ENCODE results near the gene HELZ. TPM values are rescaled to one million over a fixed set of nuclear protein-coding genes. Genes with fewer than 3 reads are reported as not detected.

Gene HELZ
- total and polyA plus RNA-seq, 4 donors, result 14.6 to 71.6 (median 33.9) TPM

GRCh38 chr17:67238991-67239390 lies 6.0 kb downstream of the HELZ start:
- Histone ChIP-seq H3K36me3 (ENCODE audit: control insufficient read depth, insufficient read depth, low read length) (peaks cover 25% of the 10 kb centered on the region), H3K27me3 (ENCODE audit: control insufficient read depth, insufficient read depth, low read length) (no peaks in the 10 kb centered on the region), H3K27ac (ENCODE audit: low read depth, low read length) (no peak overlapping the region), H3K4me1 (ENCODE audit: control insufficient read depth, insufficient read depth, low read length) (no peaks in the 10 kb centered on the region), H3K9me3 (ENCODE audit: control insufficient read depth, insufficient read depth, low read length) (no peaks in the 10 kb centered on the region), H3K4me3 (ENCODE audit: low read depth, low read length) (no peak overlapping the region)
- WGBS (ENCODE audit: insufficient coverage), result 96% methylated on average over 5 of the region's 5 CpGs
- no peak for DNase-seq (ENCODE audit: low read depth in 4 of 6, low spot score in 6 of 6)

GRCh38 chr17:67232441-67232840 lies 12.6 kb downstream of the HELZ start:
- Histone ChIP-seq H3K4me1 (ENCODE audit: control insufficient read depth, insufficient read depth, low read length) (no peaks in the 10 kb centered on the region), H3K36me3 (ENCODE audit: control insufficient read depth, insufficient read depth, low read length) (peaks cover 16% of the 10 kb centered on the region), H3K9me3 (ENCODE audit: control insufficient read depth, insufficient read depth, low read length) (no peaks in the 10 kb centered on the region), H3K4me3 (ENCODE audit: low read depth, low read length) (no peak overlapping the region), H3K27me3 (ENCODE audit: control insufficient read depth, insufficient read depth, low read length) (no peaks in the 10 kb centered on the region), H3K27ac (ENCODE audit: low read depth, low read length) (no peak overlapping the region)
- no CpG with 5 or more reads among the region's 2 CpGs for WGBS (ENCODE audit: insufficient coverage)
- DNase-seq (ENCODE audit: low read depth in 4 of 6, low spot score in 6 of 6), result no peak

- DNase-seq (ENCODE audit: low read depth in 4 of 6, low spot score in 6 of 6), result no peak
- H3K4me3 ChIP-seq (ENCODE audit: low read depth, low read length), result no peak overlapping the region
- no peak overlapping the region for H3K27ac ChIP-seq (ENCODE audit: low read depth, low read length)
- H3K4me1 ChIP-seq (ENCODE audit: control insufficient read depth, insufficient read depth, low read length), result no peaks in the 10 kb centered on the region
- H3K9me3 ChIP-seq (ENCODE audit: control insufficient read depth, insufficient read depth, low read length), result no peaks in the 10 kb centered on the region
- peaks cover 5% of the 10 kb centered on the region for H3K36me3 ChIP-seq (ENCODE audit: control insufficient read depth, insufficient read depth, low read length)
- no peaks in the 10 kb centered on the region for H3K27me3 ChIP-seq (ENCODE audit: control insufficient read depth, insufficient read depth, low read length)
- WGBS (ENCODE audit: insufficient coverage), result 93% methylated on average over 4 of the region's 5 CpGs
These were observed 15.7 kb downstream of the HELZ start for GRCh38 chr17:67229109-67229955.

- Histone ChIP-seq H3K27ac (ENCODE audit: low read depth, low read length) (no peak overlapping the region), H3K4me3 (ENCODE audit: low read depth, low read length) (no peak overlapping the region), H3K27me3 (ENCODE audit: control insufficient read depth, insufficient read depth, low read length) (no peaks in the 10 kb centered on the region), H3K9me3 (ENCODE audit: control insufficient read depth, insufficient read depth, low read length) (no peaks in the 10 kb centered on the region), H3K36me3 (ENCODE audit: control insufficient read depth, insufficient read depth, low read length) (no peaks in the 10 kb centered on the region), H3K4me1 (ENCODE audit: control insufficient read depth, insufficient read depth, low read length) (no peaks in the 10 kb centered on the region)
- no peak for DNase-seq (ENCODE audit: low read depth in 4 of 6, low spot score in 6 of 6)
These were observed 17.5 kb downstream of the HELZ start for GRCh38 chr17:67227488-67227887.

GRCh38 chr17:67225316-67225715 lies 19.7 kb downstream of the HELZ start:
- Histone ChIP-seq H3K4me3 (ENCODE audit: low read depth, low read length) (no peak overlapping the region), H3K27me3 (ENCODE audit: control insufficient read depth, insufficient read depth, low read length) (no peaks in the 10 kb centered on the region), H3K4me1 (ENCODE audit: control insufficient read depth, insufficient read depth, low read length) (no peaks in the 10 kb centered on the region), H3K9me3 (ENCODE audit: control insufficient read depth, insufficient read depth, low read length) (no peaks in the 10 kb centered on the region), H3K36me3 (ENCODE audit: control insufficient read depth, insufficient read depth, low read length) (no peaks in the 10 kb centered on the region), H3K27ac (ENCODE audit: low read depth, low read length) (no peak overlapping the region)
- DNase-seq (ENCODE audit: low read depth in 4 of 6, low spot score in 6 of 6), result no peak
- WGBS (ENCODE audit: insufficient coverage), result no CpG with 5 or more reads among the region's 4 CpGs

- Histone ChIP-seq H3K4me1 (ENCODE audit: control insufficient read depth, insufficient read depth, low read length) (no peaks in the 10 kb centered on the region), H3K9me3 (ENCODE audit: control insufficient read depth, insufficient read depth, low read length) (no peaks in the 10 kb centered on the region), H3K36me3 (ENCODE audit: control insufficient read depth, insufficient read depth, low read length) (no peaks in the 10 kb centered on the region), H3K4me3 (ENCODE audit: low read depth, low read length) (no peak overlapping the region), H3K27me3 (ENCODE audit: control insufficient read depth, insufficient read depth, low read length) (no peaks in the 10 kb centered on the region), H3K27ac (ENCODE audit: low read depth, low read length) (no peak overlapping the region)
- WGBS (ENCODE audit: insufficient coverage), result 95% methylated on average over 6 of the region's 9 CpGs
- no peak for DNase-seq (ENCODE audit: low read depth in 4 of 6, low spot score in 6 of 6)
These were observed 20.3 kb downstream of the HELZ start for GRCh38 chr17:67224736-67225135.

- Histone ChIP-seq H3K27me3 (ENCODE audit: control insufficient read depth, insufficient read depth, low read length) (no peaks in the 10 kb centered on the region), H3K4me3 (ENCODE audit: low read depth, low read length) (no peak overlapping the region), H3K4me1 (ENCODE audit: control insufficient read depth, insufficient read depth, low read length) (no peaks in the 10 kb centered on the region), H3K9me3 (ENCODE audit: control insufficient read depth, insufficient read depth, low read length) (no peaks in the 10 kb centered on the region), H3K27ac (ENCODE audit: low read depth, low read length) (no peak overlapping the region), H3K36me3 (ENCODE audit: control insufficient read depth, insufficient read depth, low read length) (no peaks in the 10 kb centered on the region)
- no peak for DNase-seq (ENCODE audit: low read depth in 4 of 6, low spot score in 6 of 6)
- WGBS (ENCODE audit: insufficient coverage), result 89% methylated on average over 6 of the region's 6 CpGs
These were observed 21.1 kb downstream of the HELZ start for GRCh38 chr17:67223924-67224323.

GRCh38 chr17:67221062-67221998 lies 23.7 kb downstream of the HELZ start:
- no CpG with 5 or more reads among the region's 5 CpGs for WGBS (ENCODE audit: insufficient coverage)
- no peak overlapping the region for H3K4me3 ChIP-seq (ENCODE audit: low read depth, low read length)
- no peaks in the 10 kb centered on the region for H3K27me3 ChIP-seq (ENCODE audit: control insufficient read depth, insufficient read depth, low read length)
- no peaks in the 10 kb centered on the region for H3K4me1 ChIP-seq (ENCODE audit: control insufficient read depth, insufficient read depth, low read length)
- DNase-seq (ENCODE audit: low read depth in 4 of 6, low spot score in 6 of 6), result peak in 2 of 6 donors; percentile 24 to 76
- H3K9me3 ChIP-seq (ENCODE audit: control insufficient read depth, insufficient read depth, low read length), result no peaks in the 10 kb centered on the region
- H3K36me3 ChIP-seq (ENCODE audit: control insufficient read depth, insufficient read depth, low read length), result peaks cover 14% of the 10 kb centered on the region
- H3K27ac ChIP-seq (ENCODE audit: low read depth, low read length), result no peak overlapping the region

GRCh38 chr17:67218385-67218950 lies 26.5 kb downstream of the HELZ start:
- Histone ChIP-seq H3K9me3 (ENCODE audit: control insufficient read depth, insufficient read depth, low read length) (no peaks in the 10 kb centered on the region), H3K27ac (ENCODE audit: low read depth, low read length) (no peak overlapping the region), H3K4me1 (ENCODE audit: control insufficient read depth, insufficient read depth, low read length) (no peaks in the 10 kb centered on the region), H3K36me3 (ENCODE audit: control insufficient read depth, insufficient read depth, low read length) (peaks cover 21% of the 10 kb centered on the region), H3K4me3 (ENCODE audit: low read depth, low read length) (no peak overlapping the region), H3K27me3 (ENCODE audit: control insufficient read depth, insufficient read depth, low read length) (no peaks in the 10 kb centered on the region)
- WGBS (ENCODE audit: insufficient coverage), result 88% methylated on average over 3 of the region's 4 CpGs
- DNase-seq (ENCODE audit: low read depth in 4 of 6, low spot score in 6 of 6), result peak in 1 of 6 donors; percentile 26
